Neutrophil (primary cell): ENCODE measurements around the gene GALNT10.
A peak's percentile ranks its signal among the peaks of the same experiment; 100 is the strongest.
"Not testable (repeated sequence)": the region's sequence is repeated elsewhere in the genome, so short reads cannot be mapped to it uniquely, and the experiment has no call there.

ENCODE experiments used
- H3K27ac ChIP-seq: fragments of 200-600 bp; sonication (generic); 2 replicates; pipeline ENCODE4 v1.5.1; 2016; ENCODE audit warnings: mild to moderate bottlenecking, moderate library complexity
- H3K27me3 ChIP-seq: fragments of 200-600 bp; sonication (generic); 2 replicates; pipeline ENCODE4 v1.6.0; 2016; ENCODE audit warnings: mild to moderate bottlenecking
- H3K36me3 ChIP-seq: fragments of 200-600 bp; sonication (generic); 2 replicates; pipeline ENCODE4 v1.5.1; 2017
- H3K4me1 ChIP-seq, 2 experiments: fragments of 200-600 bp in 1 of 2; sonication (generic) in 1 of 2; 1 replicate in 1 of 2; 2 replicates in 1 of 2; pipeline versions ENCODE4 v1.5.1 to v1.6.1; 2013 to 2016; ENCODE audit warnings: low read depth in 1 of 2, low read length in 1 of 2, mild to moderate bottlenecking in 1 of 2, moderate library complexity in 1 of 2; ENCODE audit not compliant: control insufficient read depth in 1 of 2, insufficient read depth in 1 of 2
- H3K4me3 ChIP-seq, 2 experiments: fragments of 200-600 bp in 1 of 2; sonication (generic) in 1 of 2; 1 replicate in 1 of 2; 2 replicates in 1 of 2; pipeline ENCODE4 v1.5.1; 2013 to 2016; ENCODE audit warnings: low read depth in 1 of 2, low read length in 1 of 2, mild to moderate bottlenecking in 1 of 2, moderate library complexity in 1 of 2
- H3K9me3 ChIP-seq: fragments of 200-600 bp; sonication (generic); 2 replicates; pipeline ENCODE4 v1.5.1; 2016
- TF ChIP-seq, protein P1 (sequence below): fragments of 200-600 bp; sonication (generic); IDR thresholded peaks from 2 replicates; pipeline ENCODE4 v1.5.1; 2016; ENCODE audit warnings: antibody characterized with exemption

GALNT10 gene

DNA sequence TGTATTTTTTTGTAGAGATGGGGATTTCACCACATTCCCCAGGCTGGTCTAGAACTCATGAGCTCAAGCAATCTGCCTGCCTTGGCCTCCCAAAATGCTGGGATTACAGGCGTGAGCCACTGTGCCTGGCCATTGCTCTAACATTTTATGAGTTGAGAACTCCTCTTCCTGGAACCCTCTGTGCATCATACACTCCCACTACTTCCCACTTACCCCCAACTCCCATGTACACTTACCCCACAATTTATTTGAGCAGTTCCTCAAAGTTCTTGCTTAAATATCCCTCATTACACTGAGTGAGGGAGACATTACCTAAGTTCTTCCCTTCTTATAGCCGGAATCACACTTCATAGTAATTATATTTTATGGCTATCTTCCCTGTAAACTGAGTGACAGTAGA lies 42.9 kb upstream of the GALNT10 start:
- TF ChIP-seq, protein P1, sequence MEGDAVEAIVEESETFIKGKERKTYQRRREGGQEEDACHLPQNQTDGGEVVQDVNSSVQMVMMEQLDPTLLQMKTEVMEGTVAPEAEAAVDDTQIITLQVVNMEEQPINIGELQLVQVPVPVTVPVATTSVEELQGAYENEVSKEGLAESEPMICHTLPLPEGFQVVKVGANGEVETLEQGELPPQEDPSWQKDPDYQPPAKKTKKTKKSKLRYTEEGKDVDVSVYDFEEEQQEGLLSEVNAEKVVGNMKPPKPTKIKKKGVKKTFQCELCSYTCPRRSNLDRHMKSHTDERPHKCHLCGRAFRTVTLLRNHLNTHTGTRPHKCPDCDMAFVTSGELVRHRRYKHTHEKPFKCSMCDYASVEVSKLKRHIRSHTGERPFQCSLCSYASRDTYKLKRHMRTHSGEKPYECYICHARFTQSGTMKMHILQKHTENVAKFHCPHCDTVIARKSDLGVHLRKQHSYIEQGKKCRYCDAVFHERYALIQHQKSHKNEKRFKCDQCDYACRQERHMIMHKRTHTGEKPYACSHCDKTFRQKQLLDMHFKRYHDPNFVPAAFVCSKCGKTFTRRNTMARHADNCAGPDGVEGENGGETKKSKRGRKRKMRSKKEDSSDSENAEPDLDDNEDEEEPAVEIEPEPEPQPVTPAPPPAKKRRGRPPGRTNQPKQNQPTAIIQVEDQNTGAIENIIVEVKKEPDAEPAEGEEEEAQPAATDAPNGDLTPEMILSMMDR, result no peak

DNA sequence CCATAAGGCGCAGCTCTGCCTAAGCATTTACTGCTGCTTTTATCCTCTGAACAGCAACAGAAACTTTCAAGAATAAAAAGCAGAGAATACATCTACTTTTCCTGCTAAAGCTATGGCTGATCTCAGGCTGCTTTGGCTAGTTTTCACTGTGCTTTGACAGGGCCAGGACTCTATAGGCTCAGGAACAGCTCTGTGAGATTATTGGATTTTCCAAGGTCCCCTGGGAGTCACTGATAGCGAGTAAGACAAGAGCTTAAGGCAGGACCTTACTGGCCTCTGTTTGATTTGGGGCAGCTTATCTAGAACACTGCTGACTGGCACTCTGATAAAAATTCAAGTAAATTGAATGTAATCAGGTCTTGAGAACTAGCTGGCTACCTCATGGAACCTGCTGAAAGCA lies 40.1 kb upstream of the GALNT10 start:
- not testable (repeated sequence) for H3K36me3 ChIP-seq, H3K4me1 ChIP-seq, H3K9me3 ChIP-seq, H3K4me3 ChIP-seq, H3K27ac ChIP-seq
- H3K27me3 ChIP-seq, result peaks cover 33% of the 10 kb centered on the region

More for the DNA sequence above, 42.9 kb upstream of the GALNT10 start:
- H3K4me3 ChIP-seq, result no peak overlapping the region
- H3K9me3 ChIP-seq, result no peaks in the 10 kb centered on the region
- H3K27me3 ChIP-seq, result peaks cover 8% of the 10 kb centered on the region
- no peaks in the 10 kb centered on the region for H3K36me3 ChIP-seq
- no peaks in the 10 kb centered on the region for H3K4me1 ChIP-seq
- H3K27ac ChIP-seq, result no peak overlapping the region

DNA sequence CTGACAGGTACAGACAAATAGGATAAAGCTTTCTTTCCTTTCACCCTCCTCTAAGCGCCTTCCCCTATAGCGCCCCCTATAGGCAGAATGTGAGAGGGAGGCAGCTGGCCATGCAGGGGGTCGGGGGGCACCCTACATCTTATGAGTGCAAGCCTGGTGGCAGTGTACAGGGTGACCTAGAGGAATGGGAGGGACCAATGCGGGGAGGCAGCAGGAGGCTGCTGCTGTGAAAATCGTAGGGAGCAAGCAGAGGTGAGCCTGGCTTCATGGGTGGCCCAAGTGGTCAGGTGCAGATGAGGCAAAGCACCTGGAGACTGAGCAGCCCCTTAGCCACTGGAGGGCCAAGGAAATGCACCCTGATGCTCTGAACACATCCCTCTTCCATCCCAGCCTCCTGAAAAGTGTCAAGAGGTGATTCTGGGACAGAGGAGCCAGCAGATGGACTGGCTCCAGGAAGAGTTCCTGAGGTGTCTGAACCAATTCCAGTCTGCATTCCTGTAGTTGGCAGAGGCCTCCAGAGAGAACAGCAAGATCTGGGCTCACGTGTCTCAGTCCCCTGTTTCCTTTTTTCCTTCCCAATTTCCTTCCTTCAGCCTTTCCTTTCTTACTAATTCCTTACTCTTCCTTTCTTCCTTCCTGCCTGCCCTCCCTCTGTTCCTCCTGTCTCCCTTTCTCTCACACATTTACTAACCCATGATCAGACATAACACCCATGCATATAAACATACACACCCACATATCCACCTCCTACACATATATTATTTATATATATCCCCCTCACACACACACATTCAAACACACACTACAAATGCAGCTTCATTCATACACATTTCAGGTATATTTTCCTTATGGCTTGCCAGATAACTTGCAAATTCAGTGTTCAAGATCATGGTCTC lies 32.8 kb upstream of the GALNT10 start:
- Histone ChIP-seq H3K9me3 (no peaks in the 10 kb centered on the region), H3K4me3 (no peak overlapping the region), H3K4me1 (peaks cover 0 to 1% of the 10 kb centered on the region in 2 experiments), H3K27me3 (peaks cover 97% of the 10 kb centered on the region), H3K36me3 (no peaks in the 10 kb centered on the region), H3K27ac (no peak overlapping the region)
- TF ChIP-seq, protein P1, result peak; percentile 36

DNA sequence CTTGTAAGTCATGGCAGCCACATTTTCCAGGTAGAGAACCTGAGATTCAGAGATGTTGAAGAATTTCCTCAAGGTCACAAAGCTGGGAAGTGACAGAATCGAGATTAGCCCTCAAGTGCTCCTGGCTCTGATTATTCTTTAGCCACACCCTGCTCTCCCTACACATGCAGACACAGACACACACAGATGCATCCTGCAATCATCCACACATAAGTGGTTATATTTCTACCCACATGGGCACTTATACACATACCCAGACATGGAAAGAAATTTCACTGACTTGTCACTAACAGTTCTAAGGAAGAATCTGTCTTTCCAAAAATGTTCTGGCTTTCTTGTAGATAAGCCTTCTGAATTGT lies 32.2 kb upstream of the GALNT10 start:
- Histone ChIP-seq H3K36me3 (no peaks in the 10 kb centered on the region), H3K9me3 (no peaks in the 10 kb centered on the region), H3K4me3 (no peak overlapping the region), H3K27me3 (peaks cover 98% of the 10 kb centered on the region), H3K27ac (no peak overlapping the region), H3K4me1 (peaks cover under 1 to 8% of the 10 kb centered on the region in 2 experiments)
- TF ChIP-seq, protein P1, result no peak

DNA sequence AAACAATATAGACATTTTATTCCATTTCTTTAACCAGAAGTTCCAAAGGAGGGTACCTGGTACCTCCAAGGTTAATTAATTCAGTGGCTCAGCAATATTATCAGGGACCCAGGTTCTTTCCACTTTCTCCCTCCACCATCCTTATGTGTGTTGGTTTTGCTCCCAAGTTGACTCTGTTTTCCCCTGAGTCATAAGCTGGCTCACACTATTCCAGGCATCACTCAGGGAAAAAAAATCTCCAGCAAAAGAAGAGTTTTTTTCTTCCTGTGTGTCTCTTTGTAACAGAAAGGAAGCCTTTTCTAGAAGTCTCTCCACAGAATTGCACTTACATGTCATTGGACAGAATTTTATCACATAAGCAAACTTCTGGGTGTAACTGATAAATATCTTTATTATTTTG lies 31.2 kb upstream of the GALNT10 start:
- H3K36me3 ChIP-seq, result no peaks in the 10 kb centered on the region
- no peaks in the 10 kb centered on the region for H3K9me3 ChIP-seq
- H3K4me1 ChIP-seq, result peaks cover 6 to 17% of the 10 kb centered on the region in 2 experiments
- peaks cover 88% of the 10 kb centered on the region for H3K27me3 ChIP-seq
- H3K27ac ChIP-seq, result no peak overlapping the region
- TF ChIP-seq, protein P1, result no peak
- no peak overlapping the region for H3K4me3 ChIP-seq

DNA sequence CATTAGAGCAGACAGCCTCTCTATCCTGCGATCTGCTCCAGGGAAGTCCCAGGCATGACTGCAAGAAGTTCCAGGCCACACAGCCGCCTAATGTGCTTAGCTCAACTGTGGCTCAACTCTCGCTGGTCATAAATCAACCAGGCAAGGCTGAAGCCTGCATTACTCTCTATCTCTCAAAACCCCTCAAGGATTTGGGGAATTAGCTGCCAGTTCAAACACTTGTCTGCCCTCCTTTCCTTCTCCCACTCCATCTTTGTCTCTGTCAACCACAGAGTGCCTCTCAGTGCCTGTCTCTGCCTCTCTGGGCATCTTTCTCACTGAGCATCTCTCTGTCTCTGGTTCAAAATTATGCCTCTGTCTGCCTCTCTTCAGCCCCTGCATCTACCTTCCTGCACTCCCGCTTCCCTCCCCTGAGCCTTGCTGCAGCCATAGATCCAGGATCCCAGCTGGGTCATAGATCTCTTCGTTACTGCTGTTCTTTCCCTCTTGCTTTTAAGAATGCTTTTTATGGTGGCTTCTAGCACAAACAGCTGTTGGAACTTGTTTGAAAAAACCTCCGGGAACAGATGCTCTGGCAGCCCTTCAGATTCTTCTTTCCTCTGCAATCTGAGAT lies 27.9 kb upstream of the GALNT10 start:
- peaks cover 74% of the 10 kb centered on the region for H3K27me3 ChIP-seq
- no peaks in the 10 kb centered on the region for H3K9me3 ChIP-seq
- TF ChIP-seq, protein P1, result no peak
- no peaks in the 10 kb centered on the region for H3K36me3 ChIP-seq
- H3K27ac ChIP-seq, result no peak overlapping the region
- H3K4me1 ChIP-seq, result peaks cover 6 to 19% of the 10 kb centered on the region in 2 experiments
- H3K4me3 ChIP-seq, result no peak overlapping the region
